ENCODE results near the gene HORMAD2.
"Not testable (repeated sequence)": the region's sequence is repeated elsewhere in the genome, so short reads cannot be mapped to it uniquely, and the experiment has no call there.

The HORMAD2 gene

DNA sequence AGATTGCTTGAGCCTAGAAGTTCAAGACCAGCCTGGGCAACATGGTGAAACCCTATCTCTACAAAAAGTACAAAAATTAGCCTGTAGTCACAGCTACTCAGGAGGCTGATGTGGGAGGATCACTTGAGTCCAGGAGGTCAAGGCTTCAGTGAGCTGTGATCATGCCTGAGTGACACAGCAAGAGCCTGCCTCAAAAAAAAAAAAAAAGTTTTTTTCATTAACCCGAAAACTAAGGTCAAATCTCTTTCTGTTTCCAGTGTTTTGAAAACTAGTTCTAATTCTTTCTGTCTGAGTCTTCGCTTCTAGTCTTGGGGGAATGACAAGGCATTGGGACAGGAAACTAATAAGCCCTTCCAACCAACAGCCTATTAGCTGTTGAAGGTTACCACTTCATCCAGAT, 108.6 kb downstream of the HORMAD2 start:
- no peak for DNase-seq (ENCODE audit: low read depth in 3 of 3, low spot score in 1 of 3)

DNA sequence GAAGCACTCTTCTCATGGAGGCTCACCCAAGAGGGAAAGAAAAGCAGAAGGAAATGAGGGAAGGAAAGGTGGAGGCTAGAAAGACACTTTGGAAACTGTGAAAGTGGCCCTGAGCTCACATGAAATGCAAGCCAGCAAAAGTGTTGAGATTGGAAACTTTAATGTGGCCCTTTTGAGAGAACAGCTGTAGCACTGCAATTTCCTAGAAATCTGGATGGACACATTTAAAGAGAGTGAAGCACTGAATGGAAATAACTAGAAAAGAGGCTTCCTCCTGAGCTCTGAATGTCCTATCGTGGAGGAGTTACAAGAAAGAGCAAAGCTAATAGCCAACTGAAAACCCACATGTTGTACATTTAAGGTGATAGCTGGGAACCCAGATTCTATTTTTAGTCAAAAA, 110.3 kb downstream of the HORMAD2 start:
- no peak for DNase-seq (ENCODE audit: low read depth in 3 of 3, low spot score in 1 of 3)

DNA sequence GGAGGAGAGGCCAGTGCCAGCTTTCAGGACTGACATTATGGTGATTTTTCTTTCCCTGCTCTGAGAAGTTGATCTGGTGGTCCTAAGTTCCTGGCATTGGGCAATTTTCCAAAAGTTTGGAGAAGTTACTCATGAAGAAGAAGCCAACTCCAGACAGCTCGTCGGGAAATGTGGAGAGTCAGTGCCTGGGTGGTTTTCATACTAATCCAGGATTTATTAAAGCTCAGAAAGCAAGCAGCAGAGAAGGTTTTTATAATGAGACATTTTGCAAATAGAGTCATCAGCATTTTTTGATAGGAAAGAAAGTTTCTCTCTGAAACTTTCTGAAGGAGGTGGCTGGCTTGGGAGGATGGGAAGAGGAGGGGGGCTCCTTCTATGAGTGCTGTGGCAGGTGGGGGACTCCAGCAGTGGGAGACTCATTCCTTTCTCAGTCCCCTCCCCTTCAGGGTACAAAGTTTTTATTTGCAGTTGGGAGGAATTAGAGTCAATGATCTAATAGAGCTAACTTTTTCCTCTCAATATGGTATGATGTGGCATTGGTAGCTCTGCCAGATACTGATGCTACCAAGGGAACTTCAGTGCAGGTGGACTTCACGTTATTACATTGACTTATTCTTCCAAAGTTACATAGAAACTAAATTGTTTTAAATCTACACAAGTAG, 110.9 kb downstream of the HORMAD2 start:
- DNase-seq (ENCODE audit: low read depth in 3 of 3, low spot score in 1 of 3) = no peak

DNA sequence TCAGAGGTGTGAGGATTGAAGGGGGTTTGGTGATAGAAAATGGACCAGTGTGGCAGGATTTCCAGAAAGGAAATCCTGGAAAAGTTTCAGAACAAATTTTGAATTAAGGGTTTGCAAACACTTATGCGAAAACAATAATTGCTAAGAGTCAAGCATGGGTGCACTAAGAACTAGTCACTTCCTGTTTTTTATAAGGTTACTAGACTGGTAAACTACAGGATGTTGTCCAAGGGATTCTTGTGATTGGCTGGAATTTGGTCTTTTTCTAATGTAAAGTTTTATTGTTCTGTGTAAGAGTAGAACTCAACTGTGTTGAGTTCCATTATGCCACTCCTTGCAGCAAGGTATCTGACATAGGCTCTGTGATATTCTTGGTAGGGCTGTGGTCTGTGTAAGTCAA, 112.2 kb downstream of the HORMAD2 start:
- no peak for DNase-seq (ENCODE audit: low read depth in 3 of 3, low spot score in 1 of 3)

DNA sequence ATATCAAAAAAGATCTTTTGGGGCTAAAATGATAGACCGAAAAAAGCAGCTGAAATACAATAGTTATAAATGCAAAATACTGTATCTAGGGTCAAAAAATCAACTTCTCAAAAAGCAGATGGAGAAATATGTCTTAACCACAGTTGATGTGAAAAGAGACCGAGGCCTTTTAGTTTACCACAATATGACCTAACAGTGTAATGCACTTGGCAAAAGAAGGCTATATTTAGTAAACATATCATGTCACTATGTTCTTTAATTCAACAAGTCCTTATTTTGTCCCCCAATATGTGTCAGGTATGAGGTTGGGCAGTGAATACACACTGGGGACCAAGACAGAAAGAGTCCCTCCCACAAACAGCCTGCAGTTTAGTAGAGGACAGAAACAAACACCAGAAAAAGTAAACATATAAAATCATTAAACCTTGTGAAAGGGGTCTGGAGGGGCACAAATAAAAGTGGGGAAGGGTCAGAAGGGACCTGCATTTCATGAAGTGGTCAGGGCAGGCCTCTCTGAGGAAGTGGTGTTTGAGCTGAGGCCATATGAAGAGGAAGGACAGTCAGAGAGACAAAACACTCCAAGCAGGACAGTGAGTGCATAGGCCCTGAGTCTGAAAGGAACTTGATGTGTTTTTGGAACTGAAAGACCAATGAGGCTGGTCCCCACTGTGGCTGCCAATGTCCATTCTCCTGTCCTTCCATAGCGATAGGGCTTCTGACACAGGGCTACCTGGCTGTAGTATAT, 112.9 kb downstream of the HORMAD2 start:
- no peak for DNase-seq (ENCODE audit: low read depth in 3 of 3, low spot score in 1 of 3)

DNA sequence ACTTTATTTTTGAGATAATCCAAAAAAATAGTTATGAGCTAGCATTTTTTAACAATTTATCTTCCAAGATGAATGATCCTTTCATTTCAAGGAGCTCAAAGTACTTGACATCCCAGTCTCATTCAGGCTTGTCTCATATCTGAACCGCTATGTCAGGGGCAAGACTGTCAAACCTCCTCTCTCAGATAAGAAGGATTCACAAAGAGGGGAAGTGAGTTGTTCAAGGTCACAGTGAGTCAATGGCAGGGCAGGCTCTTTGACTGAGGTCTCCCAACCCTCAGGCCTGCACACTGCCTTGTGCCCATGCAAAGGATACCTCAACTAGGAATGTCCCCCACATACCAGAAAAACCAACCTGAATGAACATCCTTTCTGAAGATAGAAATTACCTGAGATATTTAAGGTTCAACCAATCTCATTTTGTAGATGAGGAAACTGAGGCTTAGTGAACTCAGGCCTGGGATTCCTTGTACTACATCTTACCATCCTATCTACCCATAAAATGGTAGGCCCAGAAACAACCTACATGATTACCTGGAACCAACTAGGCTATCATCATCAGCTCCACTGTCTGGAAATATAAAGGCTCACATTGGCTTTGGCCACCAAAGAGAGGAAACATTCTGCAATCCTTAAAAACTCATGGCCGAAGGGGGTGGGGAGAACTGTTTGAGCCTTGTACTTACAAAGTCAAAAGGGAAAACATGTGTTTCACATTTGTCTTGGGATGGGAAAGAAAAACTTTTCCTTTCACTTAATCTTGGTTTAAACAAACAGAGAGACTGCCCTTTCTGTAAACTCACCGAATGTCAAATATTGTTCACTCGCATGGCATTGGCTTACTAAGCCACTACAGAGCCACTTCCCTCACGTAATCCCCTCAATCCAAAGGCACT, 115.2 kb downstream of the HORMAD2 start:
- DNase-seq (ENCODE audit: low read depth in 3 of 3, low spot score in 1 of 3) = no peak

DNA sequence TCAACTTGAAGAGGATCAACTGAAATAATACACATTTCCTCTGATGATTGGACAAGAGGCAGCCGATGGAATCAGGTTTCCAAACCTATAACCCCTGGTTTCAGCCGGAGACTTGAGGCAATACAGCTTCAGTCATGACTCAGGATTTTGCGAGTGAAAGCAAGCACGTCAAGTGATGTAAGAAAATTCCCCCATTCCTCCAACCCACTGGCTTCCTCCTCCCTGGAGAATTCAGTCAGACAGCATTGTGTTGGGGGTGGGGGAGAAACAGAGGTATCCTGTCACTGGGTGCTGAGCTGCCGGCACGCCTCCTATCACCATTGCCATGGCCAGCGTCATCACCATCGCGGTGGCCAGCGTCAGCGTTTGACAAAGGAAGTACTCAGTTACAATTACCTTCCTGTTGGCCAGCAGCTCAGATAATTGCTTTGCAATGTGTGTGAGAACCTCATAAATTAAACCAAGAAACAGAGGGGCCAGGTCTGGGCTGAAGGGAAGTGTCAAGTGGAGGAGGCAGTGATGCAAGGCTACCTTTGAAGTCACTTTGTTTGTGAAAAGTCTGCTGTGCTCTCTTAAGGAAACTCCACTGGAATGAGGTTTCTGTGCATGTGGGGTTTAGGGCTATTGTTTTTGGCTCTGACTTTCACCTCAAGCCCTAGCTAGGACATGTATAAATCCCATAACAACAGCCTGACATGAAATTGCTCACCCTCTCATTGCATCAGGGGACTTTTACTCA, 116.0 kb downstream of the HORMAD2 start:
- peak in 1 of 3 donors; percentile 22 for DNase-seq (ENCODE audit: low read depth in 3 of 3, low spot score in 1 of 3)

DNA sequence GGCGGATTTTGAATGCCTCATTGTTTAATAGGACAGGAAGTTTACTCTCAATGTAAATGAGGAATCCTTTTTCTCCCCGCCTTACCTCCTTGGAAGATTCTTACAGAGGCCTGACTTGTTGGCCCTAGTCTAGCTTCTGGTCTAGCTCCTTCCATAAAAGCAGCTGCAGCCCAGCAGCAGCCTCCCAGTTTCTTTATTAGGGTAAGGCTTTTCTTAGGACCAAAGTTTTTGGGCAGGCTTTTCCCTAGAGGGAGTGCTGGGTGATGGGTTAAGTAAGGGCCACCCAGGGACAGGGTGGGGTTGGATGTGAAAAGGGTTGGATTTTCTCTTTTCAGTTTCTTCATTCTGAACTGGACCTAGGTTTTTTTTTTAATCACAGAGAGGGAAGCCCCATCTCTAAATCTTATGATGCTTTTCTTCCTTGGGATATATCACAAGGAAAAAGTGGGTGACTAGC, 116.6 kb downstream of the HORMAD2 start:
- DNase-seq (ENCODE audit: low read depth in 3 of 3, low spot score in 1 of 3) = no peak

DNA sequence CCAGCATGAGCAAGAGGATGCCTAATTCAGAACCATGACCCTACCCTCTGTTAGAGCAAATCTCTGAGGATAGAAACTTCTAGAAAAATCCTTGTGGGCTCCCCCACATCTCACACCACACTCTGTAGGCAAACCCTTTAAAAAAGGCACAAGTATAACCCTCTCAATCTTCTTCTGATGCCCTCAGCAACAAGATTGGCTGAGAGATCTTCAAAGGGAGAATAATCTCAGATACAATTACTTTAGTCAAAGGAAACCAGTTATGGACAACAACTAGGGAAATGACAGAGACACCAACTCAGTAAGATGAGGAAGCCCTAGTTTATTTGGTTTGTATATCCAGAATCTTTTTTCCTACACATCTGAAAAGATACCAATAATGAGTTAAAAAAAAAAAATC, 117.1 kb downstream of the HORMAD2 start:
- no peak for DNase-seq (ENCODE audit: low read depth in 3 of 3, low spot score in 1 of 3)

DNA sequence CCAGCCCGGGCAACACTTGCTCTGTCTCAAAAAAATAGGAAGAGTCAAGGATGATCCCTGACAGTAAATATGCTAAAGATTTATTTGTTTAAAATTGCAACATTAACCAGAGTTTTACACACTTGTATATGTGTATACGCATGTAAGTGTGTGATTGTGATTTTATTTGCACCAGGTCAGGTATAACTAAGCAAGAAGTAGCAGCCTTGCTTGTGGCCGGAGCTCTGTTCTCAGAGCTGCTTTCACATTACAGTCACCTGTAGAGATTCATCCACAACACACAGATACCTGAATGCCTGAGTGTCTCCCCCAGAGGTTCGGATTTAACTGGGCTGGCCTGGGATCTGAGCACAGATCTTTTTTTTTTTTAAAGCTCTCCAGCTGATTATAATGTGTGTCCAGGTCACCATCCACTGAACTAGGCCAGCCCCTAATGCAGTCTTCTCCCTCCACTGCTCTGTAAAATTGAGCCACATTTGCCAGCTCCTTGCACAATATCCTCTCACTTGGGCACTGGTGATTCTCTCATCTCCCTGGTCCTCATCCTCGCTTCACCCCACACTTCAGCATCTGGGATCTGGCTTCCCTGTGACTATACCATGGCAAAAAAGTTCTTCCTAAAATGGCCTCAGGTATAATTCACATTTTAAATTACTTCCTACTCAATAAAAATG, 118.0 kb downstream of the HORMAD2 start:
- DNase-seq (ENCODE audit: low read depth in 3 of 3, low spot score in 1 of 3) = no peak

DNA sequence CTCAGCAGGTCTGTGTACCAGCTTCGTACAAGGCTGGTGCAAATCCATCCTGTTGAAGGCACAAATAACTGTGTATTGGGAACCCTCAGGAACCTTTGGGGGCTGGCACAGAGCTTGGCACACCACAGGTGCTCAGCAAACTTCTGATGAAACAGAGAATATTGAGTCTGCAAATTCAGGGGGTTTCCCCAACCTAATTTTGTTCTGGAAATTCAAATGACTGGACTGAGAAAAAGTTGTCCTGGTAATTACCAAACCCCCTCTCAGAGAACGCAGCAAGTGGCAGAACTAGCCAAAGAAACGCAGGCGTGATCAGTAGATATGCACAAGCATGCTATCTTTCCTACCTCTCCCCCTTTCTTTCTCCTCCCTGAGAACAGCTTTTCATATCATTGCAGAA, 118.7 kb downstream of the HORMAD2 start:
- DNase-seq (ENCODE audit: low read depth in 3 of 3, low spot score in 1 of 3) = no peak

DNA sequence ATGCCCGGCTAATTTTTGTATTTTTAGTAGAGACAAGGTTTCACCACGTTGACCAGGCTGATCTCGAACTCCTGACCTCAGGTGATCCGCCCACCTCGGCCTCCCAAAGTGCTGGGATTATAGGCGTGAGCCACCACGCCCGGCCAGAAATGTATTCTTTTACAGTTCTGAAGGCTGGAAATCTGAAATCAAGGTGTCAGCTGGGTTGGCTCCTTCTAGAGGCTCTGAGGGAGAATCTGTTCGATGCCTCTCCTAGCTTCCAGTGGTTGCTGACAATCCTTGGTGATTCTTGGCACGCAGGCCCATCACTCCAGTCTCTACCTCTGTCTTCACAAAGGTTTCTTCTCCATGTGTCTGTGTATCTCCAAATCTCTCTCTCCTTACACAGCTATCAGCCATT, 120.6 kb downstream of the HORMAD2 start:
- not testable (repeated sequence) for DNase-seq (ENCODE audit: low read depth in 3 of 3, low spot score in 1 of 3)

DNA sequence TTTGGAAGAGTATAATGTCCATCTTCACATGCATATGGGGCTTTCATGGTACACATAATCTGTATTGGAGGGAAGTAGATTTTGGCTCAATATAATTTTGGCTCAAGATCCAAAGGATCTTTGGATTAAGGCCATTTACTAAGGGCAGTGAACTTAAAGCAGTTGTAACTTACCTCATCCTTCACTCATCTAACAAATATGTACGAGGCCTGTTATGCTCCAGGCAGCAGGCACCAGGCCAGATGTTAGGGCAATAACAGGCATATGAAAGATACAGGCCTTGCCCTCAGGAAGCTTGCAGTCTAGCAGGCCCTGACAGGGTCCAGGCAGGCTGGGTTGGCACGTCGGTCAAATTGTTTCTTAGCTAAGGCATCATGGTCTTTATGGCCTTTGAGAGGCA, 121.7 kb downstream of the HORMAD2 start:
- no peak for DNase-seq (ENCODE audit: low read depth in 3 of 3, low spot score in 1 of 3)

DNA sequence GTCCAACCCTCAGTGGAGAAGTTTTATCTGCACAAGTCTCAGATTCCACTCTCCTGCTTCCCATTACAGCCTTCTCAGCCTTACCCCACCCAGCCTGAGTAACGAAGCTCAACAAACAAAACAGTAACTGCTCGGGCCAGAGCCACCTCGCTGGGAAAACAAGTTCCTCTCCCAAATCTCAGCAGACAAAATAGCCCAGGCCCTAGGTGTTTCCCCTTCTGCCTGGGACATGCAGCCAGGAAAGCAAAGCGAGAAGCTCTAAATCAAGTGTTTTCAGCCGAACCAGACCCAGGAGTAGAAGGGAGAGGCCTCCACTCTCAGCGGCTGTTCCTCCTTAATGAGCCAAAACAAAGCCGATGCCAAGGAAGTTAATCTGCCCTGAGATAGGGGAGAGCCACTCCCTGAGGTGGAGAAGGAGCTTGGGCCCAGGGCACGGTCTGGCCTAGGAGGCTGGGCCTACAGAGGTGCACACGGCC, 122.3 kb downstream of the HORMAD2 start:
- no peak for DNase-seq (ENCODE audit: low read depth in 3 of 3, low spot score in 1 of 3)

DNA sequence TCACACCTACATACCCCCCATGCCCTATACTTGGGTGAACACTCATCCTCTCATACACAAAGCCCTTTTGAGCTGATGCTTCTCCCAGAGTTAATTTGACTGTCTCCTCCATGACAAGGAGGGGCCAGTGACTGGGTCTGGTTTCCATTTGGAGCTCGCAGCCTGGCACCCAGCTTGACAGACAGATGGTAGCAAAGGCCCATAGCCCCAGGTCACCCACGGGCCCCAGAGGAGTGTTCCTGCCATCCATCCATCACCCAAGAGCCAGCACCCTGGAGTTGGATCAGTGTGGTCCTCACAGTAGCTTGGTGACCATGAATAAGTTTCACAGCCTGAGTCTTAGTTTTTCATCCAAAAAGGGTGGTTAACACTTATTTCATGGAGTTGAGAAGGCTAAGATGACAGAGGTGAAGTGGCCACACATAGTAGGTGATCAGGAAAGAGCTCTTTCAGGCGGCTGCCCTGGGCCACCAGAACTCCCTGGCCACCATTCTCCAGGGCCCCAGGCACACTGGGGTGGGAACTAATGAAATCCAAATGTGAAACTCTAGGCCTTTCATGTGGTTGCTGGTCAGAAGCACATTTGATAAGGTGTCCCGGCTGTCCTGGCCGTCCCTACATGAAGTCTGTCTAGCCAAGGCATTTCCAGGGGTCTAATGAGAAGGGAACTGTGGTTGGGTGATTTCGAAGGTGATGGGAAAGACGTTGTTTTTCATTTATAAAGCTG, 123.9 kb downstream of the HORMAD2 start:
- DNase-seq (ENCODE audit: low read depth in 3 of 3, low spot score in 1 of 3) = no peak

DNA sequence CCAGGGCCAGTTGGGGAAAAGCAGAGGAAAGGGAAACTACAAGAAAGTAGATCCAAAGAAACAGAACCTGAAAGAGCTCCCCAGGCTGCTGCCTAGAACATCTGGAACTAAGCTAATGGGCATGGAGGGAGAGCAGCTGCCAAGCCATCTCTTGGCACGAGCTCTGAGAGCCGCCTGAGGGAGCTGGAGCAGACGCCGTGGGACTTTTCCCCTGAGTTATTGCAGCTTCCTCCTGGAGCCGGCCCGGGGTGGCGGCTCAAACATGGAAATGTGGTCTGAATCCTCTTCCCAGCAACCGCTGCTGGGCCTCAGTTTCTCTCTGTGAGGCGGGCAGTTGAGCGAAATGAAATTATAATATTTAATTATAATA, 124.5 kb downstream of the HORMAD2 start:
- DNase-seq (ENCODE audit: low read depth in 3 of 3, low spot score in 1 of 3) = no peak

DNA sequence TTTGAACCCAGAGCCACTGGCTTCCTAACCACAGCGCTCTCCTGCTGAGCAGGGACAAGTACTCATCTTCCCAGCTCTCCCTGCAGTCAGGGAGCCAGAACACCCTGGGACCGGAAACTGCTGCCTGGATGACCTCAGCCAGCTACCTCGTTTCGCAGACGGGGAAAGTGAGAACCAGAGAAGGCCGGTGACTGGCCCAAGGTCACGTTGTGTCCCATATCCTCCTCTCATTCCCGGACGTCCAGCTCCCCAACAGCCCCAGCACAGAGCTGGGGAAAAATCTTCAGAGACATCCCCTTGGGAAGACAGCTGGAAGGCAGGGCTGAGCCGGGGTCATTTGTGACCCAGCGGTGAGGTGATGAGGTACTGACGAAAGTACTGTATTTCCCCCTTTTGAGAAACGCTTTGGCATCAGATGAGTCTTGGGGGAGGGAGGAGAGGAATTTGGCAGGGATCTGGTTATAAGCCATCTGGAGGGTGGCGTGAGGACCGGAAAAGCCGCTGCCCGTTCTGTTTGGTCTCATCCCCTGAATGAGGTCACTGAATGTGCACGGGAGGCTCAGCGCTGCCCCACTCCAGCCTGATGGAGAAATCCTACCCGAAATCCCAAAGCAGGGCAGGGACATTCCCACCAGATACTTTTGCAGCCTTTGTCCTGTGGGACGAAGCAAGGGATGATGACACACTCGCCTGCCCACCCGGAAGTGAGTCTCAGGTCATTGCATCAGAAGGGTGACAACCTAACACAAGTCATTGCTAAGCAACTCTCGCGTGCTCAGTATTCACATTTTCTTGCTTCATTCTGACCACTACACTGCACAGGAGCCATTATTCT, 125.2 kb downstream of the HORMAD2 start:
- no peak for DNase-seq (ENCODE audit: low read depth in 3 of 3, low spot score in 1 of 3)

DNA sequence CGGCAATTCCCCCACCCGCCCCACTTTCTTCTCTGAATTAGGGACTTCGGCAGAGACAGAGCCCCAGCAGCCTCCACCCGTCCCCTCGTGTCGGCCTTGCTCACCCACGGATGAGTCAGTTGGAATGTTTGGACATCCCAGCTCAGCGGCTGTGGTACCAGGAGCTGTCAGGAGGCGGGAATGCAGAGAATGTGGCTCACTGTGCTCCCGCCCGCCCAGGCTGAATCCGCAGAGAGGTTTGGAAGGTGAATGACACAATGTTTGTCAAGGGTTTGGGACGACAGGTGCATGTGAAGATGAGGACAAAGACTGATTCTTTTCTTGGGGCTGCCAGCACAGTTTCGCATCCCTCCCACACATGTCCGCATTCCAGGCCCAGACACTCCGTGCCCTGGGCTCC, 126.7 kb downstream of the HORMAD2 start:
- DNase-seq (ENCODE audit: low read depth in 3 of 3, low spot score in 1 of 3) = no peak
